ENCODE results near the gene MRM3.
"Not testable (repeated sequence)": the region's sequence is repeated elsewhere in the genome, so short reads cannot be mapped to it uniquely, and the experiment has no call there.

The MRM3 gene

DNA sequence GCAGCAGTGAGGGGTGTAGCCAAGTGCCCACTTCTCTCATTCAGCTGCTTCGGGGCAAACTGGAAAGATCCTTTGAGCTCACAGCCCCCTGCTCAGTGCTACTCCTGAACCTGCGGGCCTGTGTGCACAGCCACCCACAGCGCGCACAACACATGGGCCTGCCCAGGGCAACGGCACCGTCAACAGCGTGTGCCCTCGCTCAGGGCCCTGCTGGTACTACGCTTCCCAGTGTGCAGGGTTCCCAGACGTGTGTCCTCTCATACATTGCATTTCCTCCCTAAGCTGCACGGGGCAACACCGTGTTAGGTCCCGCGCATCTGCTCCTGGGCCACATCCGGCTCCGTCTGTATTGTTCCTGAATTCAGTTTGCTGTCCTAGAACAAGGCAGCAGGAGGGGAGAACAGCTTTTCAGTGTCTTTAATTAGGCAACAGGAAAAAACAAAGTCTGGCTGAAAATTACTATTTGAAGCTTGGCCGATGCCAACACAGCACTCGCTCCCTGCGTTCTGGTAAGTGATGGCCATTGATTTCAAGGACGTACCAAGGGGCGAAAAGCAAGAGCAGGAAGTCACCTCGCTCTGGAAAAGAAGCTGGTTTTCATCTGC lies 15.2 kb downstream of the MRM3 start:
- no peak for DNase-seq

DNA sequence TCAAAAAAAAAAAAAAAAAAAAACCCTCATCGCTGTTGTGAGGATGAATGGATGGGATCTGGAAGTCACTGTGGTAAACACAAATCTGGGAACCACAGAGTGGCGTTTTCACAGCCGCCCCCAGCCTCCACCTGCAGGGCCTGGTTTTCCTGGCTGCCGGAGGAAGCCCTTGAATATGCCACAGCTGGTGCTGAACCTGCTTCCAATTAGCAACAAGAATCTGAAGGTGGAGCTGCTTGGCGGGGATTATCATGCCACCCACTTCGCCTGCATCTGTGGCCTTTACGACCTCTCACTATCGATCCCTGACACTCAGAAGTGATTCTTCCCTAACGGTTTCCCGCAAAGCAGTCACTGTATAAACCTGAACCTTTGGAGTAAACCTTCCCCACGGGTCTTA lies 16.1 kb downstream of the MRM3 start:
- no peak for DNase-seq

DNA sequence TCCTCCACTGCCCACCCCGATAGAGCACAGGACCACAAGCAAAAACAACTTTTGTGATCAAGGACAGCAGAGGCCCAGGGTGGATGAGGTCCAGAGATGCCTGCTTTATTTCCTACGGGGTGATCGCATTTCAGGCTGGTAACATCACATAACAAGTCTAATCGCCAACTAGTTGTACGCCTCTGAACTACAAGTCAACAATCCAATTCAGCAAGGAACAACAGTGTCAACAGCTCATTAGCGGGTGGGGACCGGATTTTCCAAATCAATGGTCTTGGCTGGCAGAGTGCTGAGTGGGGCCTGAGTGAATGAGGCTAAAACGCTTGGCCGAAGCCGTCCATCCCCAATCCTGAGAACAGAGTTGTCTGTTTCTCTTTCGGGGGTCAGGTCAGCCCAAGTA lies 17.1 kb downstream of the MRM3 start:
- DNase-seq, result no peak

DNA sequence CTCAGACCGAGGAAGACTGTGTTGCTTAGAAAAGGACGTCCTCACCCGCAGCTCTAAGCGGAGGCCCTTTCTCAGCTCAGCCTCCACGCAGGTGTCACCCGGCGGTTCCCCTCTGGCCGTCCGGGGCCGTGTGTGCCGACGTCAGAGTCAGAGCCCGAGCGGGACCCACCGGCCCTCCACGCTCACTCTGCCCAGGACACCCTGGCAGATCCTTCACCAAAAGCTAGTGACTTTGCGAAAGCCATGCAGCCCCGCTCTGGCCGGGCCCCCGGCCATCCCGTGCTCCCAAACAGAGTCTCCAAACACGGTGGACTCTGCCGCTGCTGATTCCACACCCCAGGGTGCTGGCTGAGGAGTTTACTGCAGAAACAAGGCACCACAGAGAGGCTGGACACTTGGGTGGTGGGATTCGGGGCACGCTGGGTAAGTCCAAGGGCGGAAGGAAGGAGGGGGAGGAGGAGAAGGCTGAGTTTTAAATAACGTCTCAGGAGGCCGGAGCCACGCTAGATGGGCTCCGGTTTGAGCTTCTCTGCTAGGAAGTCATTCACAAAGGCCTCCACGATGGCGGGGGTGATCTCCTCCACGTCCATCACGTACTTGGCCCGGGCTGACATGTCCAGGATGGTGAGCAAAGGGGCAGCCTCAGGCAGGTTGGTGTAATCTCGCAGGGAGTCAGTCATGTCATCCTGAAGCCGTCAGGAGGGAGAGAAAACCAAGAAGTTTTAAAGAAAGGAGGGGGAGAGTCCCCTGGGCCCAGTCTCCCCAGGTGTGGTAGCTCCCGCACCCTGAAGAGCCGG lies 18.5 kb downstream of the MRM3 start:
- no peak for DNase-seq

DNA sequence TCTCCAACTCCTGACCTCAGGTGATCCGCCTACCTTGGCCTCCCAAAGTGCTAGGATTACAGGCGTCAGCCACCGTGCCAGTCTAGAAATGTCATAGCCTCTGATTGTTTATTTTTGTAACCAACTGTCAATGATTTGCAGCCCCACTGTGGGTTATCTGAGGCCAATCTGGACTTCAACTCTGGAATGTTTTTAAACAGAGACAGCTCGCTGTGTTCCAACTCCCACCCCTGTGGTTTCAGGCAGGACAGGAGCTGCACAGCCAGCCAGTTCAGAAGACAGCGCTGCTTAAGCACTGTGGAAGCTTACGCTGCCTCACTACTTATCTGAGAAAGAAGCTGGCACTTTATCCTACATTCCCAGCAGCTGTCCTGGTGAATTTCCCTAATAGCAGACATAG lies 19.5 kb downstream of the MRM3 start:
- DNase-seq, result no peak

DNA sequence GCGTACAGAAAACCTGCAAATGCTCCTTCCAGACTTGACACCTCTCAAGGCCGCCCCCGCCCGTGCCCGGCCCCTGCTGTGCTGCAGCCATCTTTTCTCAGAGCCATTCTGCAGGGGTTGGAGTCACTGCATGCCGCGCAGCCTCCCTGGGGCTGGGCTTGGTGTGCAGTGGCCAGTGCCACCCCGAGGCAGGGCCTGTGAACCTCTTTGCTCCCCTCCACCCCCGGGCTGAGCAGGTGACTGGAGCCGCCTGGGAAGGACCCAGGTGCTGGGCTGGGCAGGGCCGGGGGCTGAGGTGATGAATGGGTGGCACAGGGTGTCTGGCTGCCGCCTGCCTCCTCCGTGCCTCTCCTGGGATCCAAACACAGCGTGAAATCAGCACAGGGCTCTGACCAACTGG lies 20.3 kb downstream of the MRM3 start:
- no peak for DNase-seq

DNA sequence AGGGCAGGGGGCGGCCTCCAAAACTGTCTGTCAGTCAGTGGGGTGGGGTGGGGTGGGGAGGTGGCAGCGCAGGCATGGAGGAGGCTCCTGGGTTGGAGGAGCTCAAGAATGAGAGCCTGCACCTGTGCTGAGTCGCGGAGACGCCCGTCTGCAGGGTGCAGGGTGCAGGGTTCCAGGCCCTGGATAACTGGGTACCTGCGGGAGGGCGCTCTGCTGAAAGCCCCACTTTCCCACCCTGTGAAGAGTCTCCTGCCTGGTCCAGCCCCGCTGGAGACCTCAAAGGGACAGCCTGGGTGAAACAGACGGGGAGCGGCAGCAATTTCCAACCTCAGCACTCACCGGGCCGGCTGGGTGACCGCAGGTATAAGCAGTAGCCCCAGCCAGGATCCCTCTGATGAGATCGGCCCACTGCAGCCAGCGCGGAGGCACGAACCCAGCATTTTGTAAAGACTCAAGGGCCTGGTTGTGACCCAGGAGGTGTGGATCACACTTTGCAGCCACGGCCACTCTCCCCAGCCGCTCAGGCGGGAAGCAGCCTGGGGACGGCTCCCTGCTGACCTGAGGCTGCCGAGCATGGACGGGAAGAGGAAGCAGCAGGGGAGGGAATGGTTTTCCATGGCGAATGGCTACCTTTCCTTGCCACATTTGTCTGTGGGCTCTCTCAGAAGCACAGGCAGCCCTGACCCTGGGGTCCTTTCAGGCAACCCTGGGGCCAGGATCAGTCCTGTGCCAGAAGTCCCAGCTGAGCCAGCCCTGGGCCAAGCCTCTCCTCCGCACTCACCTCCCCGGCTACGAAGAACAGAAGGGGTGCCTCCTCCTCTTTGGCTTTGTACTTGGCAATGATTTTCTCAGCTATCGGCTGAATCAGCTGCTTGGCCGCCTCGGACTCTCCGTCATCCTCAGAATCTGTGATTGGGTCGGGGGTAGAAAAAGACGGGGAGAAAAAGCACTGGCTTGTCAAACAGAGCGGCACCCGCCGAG lies 21.0 kb downstream of the MRM3 start:
- DNase-seq, result no peak

DNA sequence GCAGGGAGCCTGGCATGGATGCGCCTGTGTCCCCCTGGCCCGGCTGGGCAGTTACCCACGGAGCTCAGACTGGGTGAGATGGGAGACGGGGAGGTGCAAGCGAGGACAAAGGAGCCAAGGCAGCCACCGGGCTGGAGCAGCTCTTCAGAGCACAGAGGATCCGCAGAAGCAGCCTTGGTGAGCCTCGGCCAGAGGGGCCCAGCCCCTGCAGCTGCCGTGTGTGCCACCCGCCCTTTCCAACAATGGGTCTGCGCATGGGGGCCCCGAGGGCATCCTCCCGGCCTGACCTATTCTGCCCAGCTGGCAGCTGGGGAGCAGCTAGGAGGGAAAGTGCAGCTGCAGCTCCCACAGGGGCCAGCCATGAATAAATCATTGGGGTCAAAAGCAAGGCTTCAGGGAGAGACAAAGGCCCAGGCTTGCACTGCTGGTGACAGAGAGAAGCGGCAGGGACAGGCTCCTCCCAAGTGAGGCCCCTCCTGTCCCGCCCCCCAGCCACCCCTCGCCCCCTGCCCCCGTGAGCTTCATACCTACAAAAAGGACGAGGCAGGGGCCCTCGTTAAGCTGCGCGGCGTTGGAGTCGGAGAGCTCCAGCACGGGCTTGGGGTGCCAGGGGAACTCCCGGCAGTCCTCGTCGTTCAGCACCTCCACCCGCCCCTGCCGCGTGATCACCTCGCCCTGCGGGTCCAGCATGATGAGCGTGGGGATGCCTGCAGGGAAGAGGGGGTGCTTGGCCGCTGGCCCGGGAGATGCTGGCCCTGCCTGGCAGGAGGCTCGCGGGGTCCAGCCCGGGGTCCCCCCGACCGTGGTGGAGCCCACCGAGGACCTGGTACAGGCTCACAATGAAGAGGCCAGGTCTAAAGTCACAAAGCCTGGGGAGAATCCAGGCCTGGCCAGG lies 22.6 kb downstream of the MRM3 start:
- DNase-seq, result no peak

DNA sequence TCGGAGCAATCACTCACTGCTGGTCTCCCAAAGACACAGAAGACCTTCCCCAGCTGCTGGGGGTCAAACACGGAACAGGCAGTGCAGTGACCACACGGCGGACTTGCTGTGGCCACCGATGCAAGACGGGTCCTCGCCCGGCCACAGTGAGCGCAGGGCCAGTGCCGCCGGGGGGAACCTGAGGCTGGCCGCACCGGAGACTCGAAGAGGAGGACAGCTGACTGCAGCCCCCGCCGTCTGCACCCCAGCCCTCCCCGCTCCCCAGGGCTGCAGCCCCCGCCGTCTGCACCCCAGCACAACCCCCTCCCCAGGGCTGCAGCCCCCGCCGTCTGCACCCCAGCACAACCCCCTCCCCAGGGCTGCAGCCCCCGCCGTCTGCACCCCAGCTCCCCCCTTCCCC lies 23.7 kb downstream of the MRM3 start:
- not testable (repeated sequence) for DNase-seq

DNA sequence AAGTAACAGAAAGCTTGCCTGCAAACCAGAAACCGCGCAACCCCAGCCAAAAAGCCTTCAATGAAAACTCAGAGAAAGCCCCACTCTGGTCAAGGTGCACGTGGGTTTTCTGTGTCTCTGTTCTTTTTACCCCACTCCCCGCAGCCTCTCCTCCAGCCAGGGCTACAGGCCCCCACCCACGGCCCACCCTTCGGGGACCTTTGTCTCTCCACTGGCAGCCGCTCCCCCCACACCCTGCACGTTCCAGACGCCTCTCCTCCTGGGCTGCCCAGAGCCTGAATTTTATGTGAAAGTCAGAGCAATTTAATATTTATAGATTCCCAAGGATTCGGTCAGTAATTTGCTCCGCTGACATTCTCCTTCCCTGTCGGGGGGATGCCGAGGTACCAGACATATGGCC lies 24.2 kb downstream of the MRM3 start:
- DNase-seq, result no peak

DNA sequence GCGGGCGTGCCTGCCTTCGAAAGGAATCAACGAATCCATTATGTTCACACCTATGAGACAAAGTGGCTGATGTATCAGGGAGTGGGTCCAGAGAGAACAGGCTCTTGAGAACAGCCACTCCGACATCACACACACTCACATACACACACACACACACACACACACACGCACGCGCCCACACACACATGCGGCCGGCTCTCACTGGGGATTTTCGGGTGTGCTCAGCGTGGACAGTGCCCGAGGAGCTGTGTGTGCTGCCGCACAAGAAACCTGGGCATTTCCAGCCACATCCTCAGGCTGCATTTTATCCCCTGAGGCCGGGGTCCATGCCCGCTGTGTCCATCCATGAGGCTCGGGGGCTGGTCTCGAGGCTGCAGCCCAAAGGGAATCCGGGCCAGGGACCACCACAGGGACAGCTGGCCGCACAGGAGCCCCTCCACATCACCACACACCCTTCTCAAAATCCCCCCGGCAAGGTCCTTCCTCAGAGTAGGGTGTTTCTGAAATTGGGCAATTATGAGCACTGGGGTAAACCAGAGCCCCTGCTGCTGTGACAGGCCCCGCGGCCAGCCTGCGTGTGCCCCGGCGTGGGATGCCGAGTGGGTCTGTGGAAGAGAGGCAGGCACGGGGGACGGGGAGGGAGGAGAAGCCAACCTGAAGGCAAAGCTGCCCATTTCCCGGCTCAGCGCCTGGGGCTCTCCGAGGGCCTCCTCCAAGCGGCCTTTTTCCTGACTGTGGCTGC lies 24.8 kb downstream of the MRM3 start:
- no peak for DNase-seq

DNA sequence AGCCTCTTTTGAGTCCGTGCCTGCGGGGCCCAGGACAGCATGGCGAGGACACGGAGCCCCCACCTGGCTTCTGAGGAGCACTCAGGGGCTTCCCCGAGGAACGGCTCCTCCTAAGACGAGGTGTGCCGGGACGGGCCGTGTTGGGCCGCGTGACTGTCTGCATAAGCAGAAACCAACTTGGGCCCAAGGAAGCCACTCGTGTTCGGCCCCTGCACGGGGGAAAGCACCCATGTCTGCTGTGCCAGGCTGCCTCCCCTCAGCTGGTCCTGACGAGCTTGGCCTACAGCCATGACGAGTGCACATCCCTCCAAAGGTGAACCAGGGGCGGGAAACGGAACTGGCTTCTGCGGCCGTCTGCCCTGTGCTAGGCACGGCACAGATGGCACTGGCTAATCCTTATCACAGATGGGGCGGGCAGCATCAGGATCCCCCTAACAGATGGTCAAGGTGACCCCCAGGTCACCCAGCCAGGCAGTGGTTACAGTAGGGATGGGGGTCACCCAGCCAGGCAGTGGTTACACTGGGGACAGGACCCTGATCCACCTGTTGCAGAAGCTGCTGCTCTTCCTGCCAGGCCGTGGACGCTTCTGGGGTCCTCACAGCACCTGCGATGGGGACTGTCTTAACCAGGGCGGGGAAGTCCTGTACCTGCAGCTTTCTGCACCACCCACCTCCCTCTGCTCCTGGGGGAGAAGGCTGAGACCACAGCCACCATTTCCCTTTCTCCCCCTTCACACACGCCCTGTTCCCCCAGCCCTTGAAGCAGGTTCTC lies 25.6 kb downstream of the MRM3 start:
- no peak for DNase-seq

DNA sequence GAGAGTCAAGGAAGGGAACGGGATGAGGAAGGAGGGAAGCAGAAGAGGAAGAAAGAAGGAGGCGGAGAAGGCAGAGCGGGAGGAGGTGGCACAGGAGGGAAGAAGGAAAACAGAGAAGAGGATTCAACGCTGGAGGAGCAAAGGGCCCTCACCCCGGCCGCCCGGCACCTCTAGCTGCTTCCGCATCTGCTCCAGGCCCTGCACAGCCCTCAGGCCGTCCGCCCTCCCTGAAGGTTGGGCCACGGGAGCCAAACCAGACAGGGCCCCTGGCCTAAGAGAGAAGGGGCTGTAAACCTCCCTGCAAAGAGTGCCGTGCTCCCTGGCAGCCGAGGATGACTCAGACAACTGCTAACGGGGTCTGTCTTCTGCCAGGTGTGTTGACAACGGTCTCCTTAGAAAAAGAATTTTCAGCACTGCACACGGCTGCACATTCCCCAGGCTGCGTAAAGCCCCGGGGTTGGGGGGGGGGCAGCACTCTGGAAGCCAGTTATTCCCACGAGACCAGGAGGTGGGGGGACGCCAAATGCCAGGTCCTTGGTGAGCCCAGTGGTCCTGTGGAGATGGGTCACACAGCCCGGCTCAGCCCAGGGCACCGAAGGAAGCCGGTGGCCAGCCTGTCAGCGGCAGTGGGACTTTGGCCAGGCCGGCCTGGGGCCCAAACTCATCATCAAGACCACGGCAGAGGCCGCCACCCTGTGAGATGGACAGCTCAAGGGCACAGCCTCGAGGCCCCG lies 29.1 kb downstream of the MRM3 start:
- DNase-seq, result no peak

DNA sequence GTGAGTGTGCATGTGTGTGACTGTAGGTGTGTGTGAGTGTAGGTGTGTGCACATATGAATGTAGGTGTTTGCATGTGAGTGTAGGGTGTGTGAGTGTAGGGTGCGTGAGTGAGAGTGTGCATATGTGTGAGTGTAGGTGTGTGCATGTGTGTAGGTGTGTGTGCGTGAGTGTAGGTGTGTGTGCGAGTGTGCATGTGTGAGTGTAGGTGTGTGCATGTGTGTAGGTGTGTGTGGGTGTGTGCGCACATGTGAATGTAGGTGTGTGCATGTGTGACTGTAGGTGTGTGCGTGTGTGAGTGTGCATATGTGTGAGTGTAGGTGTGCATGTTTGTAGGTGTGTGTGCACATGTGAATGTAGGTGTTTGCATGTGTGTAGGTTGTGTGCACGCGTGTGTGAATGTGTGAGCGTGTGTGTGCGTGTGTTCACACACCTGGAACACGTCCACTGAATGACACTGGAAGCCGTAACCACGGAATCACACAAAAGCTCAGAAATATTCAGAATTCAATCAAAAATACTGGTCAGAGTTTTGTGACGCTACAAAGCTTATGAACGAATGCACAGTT lies 30.6 kb downstream of the MRM3 start:
- no peak for DNase-seq

DNA sequence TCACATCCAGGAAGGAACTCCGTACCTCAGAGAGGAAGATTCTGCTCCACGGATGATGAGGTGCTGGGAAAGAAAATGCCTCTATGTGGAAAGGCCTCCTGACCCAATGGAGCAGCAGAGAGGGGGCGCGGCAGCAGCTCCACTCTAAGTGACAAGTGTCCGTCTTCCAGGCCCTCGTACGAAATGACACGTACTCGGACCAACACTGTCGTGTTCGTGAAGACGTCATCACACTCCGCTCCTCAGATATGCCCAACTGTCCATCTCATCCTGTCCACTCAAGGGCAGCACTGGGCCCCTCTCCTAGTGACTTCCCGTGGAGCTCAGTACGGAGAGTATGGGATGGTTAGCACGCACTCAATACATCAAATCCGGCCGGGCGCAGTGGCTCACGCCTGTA lies 32.2 kb downstream of the MRM3 start:
- DNase-seq, result no peak

DNA sequence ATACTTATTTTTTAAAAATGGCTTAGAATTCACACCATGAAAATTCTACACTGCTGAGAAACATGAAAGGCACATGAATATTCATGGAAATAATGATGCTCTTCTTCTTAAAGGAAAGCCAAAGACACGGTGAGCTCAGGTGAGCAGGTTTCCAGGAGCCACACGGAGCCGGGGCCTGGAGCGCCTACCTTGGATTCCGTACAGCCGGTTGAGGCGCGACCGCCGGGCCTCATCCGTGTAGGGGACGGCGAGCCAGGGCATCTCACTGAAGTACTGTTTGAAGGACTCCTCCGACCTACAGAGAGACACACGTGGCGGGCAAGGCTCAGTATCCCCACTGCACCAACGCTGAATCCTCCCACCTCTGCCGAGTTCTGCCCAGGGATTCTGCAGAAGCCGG lies 37.1 kb downstream of the MRM3 start:
- no peak for DNase-seq

DNA sequence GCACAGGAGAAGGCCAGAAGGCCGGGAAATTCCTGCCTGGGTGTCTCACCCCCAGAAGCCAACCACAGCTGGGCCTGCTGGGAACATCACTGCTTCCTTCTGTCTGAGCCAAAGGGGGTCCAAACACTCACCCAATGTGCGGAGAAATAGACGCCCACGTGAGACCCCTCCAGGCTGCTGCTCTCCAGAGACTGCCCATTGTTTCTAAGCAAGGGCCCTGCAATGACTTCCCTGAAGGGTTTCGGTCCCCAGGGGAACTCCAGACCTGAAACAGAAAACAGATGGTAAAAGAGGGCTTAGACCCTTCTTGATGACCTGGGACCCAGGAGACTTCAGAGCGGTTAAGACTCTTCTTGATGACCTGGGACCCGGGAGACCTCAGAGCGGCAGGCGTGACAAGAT lies 41.3 kb downstream of the MRM3 start:
- DNase-seq, result no peak

DNA sequence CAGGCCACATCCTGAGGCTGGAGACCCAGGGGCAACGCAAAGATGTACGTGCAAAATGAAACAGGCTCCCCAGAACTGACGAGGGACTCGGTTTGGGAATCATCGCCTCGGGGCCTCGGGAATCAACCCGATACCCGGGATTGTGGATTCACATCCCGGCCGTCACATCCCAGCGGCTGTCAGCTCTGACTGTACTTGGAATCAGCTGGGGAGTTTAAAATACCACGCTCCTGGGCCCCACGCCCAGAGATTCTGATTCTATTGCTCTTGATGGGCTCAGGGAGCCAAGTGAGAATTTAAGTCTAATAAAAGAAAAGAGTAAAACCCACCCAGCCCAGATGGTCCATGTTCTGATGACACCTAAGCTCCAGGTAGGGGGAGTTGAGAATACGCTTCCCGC lies 42.2 kb downstream of the MRM3 start:
- no peak for DNase-seq

DNA sequence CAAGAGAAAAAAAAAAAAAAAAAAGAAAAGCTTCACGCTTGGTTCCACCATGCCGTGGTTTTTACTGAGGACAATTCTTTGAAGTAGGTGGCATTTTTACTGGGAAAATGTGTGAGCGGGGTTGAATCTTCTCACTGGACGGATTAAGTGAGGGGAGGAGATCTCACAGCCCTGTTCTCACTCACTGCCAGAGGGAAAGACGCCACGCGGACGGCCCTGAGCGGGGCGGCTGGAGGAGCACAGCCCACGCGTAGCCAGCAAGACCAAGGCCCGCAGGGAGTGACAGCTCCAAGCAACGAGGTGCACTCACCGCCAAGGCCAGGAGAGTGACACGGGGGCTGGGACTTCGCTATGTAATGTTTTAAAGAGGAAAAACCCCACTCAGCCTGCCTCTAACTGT lies 43.1 kb downstream of the MRM3 start:
- no peak for DNase-seq

DNA sequence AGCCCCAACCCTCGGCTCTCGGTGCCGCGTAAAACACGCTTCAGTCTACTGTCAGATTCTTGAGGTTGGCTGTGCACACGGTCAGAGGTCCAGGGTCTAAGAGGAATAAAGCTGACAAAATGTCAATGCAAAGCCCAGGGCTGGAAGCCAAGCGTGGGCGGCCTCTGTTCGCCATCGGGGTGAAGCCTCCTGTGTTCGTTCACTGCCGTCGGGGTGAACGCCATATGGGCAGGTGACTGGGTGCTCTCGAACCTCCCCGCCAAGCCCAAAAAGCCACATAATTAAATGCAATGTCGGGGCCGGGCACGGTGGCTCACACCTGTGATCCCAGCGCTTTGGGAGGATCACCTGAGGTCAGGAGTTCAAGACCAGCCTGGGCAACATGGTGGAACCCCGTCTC lies 44.6 kb downstream of the MRM3 start:
- DNase-seq, result no peak
